NCI-H510A (cell line): Measurements from ENCODE around the gene PDZD4.
"Not testable (repeated sequence)": the region's sequence is repeated elsewhere in the genome, so short reads cannot be mapped to it uniquely, and the experiment has no call there.

ENCODE experiments used
- DNase-seq: peaks from one replicate; lab custom pipeline; 2025; lab: John Stamatoyannopoulos, UW

The PDZD4 gene

DNA sequence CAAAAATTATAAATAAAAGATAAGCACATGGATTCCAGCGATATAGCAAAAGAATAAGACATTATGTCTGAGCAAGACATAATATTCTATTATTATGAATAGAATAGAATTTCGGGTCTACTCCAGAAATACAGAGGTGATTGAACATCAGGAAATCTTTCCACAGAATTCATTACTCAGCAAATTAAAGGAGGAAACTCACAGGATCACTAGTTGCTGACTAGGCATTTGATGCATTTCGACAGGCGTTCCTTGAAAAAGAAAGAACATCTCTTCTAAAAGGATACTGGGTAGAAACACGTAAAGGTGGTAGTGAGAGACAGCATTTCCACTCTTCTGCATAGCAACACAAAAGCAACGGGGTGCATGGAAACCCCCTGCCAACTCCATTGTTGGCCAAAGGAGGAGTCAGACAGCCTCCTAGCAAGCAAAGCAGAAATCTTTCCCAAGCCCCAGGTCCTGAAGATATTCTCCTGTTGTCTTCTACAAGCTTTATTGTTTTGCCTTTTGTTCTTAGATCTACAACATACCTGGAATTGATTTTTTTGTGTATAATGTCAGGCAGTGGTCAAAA, 14.3 kb upstream of the PDZD4 start:
- DNase-seq = no peak

DNA sequence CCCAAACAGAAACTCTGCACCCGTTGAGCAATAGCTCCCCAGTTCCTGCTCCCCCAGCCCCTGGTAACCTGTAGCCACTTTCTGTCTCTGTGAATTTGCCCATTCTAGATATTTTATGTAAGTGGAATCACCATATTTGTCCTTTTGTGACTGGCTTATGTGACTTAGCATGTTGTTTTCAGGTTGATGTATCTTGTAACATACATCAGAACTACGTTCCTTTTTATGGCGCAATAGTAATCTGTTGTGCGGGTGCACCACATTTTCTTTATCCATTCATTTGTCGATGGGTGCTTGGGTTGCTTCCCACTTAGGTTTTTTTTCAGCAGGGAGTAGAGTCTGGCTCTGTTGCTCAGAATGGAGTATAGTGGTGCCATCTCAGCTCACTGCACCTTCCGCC, 6.6 kb upstream of the PDZD4 start:
- DNase-seq = no peak

DNA sequence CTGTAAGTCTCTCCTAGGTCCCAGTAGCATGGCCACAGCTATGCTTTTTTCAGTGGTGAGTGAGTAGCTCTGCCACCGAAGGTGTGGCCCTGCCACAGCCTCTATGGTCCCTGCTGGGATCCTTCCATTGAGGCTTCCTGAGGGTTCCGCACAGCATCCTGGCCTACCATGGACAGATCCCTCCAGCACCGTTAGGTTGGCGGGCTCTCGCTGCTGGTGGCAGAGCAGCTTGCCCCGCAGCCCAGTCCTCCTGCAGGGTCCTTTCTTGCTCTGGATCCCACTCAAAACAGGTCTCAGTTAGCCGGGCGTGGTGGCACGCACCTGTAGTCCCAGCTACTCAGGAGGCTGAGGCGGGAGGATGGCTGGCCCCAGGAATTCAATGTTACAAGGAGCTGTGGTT, 2.4 kb upstream of the PDZD4 start:
- DNase-seq = no peak

DNA sequence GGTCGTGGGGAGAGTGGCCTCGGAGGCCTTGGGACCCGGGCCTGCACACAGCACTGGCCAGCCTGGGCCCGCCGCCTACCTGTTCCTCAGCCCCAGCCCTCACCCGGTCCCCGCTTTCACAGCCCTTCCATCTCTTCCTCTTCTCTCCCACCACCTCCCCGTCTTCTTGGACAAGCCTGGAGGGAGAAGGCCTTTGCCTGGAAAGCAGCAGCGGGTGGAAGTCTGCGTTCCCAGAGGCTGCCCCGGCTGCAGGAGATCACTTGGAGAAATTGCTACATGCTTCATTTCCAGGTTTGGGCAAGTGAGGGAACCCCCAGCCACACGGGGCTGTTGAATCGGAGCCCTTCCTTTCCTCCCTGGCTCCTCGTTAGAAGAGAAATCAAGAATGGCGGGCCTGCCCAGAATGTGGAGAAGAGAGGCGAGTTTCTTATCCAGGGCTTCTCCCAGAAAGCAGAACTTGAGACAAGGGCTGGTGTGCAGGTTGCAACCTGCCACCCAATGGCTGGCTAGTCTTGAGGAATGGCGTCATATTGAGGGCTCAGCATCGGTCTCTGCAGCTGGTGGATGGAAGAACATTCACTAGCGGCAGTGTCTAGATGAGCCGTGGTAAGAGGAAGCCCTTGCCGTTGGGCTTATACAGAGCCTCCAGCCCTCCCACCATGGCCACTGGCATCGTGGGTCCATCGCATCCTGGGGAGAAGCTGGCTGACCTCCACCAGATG, 1.2 kb upstream of the PDZD4 start:
- DNase-seq = no peak

DNA sequence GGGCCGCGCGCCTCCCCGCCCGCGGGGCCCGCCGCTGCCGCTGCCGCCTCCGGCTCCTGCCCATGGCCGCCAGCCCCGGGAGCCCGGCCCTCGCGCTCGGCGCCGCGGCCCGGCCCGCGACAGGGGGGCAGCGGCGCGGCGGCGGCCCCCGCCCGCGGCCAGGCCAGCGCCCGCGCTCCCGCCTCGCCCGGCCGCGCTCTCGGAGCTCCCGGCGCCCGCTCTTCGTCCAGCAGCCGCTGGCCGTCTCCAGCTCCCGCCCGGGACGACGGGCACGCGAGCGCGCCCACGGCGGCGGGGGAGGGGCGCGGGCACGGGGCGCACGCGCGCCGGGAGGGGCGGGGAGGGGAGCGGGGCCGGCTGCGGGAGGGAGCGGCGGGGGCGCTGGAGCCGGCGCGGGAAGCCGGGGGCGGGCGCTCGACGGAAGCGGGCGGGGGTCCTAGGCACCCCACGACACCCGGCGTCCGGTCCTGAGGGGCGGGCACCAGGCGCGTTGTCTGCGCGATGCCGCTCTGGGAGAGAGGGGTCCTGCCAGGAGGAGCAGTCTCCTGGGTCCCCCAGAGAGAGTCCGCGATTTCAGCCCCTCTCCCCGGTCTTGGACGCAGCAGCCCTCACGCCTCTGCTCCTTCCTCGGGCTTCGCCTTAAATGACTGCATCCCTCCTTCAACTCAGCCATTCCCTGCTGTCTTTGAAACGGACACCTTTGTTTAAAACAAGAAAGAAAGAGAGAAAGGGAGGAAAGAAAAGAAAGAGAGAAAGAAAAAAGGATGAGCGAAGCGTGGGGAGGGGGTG, 490 bp upstream of the PDZD4 start:
- DNase-seq = no peak

DNA sequence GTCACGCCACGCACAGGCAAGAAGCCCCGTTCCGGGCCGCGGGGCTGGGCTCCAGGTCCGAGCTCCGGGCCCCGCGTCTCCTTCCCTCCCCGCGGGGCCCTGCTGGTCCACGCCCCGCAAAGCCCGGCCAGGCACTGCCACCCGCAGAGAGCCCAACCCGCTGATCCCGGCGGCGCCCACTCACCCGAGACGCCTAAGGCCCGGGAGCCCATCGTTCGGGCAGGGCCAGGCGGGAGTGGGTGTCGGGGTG, 870 bp downstream of the PDZD4 start:
- no peak for DNase-seq

DNA sequence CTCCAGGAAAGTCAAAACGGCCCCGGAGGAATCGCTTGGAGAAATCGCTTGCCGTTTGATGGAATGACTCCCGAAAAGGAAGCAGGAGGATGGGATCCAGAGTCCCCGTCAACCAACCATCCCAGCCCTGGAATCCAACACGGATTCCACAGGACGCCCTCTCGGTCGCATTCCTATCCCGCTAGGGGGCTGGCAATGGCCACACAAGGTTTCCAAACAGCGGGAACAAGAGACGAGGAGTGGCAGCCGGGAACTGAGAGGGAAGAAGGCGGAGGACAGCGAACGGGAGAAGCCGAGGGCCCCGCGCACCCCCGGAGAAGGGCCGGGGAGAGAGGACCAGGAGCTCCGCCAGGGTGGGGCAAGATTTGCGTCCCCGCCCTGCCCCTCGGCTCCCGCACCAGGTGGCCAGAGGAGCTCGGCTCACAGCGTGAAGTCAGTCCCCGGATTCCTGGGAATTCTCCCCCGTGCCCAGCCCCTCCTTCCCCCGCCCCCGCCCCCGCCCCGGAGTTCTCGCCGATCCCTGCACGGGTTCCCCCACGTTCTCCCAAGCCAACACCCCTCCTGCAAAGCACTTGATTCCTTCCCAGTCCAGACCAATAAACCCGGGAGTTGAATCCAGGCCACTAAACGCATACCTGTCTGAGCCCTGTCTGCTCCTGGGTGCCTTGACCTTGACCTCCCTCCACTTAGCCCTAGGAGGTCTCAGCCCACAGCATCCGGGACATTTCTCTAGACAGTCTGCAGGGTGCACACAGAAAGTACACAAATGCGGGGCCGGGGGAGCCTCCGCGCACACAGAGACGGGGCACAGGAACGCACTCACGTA, 1.4 kb downstream of the PDZD4 start:
- no peak for DNase-seq

DNA sequence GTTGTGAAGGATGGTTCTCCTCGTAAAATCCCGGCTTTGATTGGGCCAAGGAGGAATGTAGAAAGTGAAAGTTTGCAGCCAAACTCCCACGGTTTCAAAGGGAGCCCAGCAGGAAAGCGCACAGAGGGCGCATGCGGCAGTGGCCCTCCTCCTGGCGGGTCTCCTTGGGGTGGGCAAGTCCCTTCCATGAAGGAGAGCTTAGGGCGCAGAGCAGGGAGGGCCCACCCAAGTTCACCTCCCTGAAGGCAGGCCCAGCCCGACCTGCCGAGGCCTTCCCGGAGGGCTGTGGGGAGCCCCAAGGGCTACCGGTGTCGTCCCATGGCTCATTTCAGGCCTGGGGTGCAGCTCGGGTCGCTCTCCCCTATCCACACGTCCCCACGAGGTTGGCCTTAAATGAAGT, 2.0 kb downstream of the PDZD4 start:
- no peak for DNase-seq

DNA sequence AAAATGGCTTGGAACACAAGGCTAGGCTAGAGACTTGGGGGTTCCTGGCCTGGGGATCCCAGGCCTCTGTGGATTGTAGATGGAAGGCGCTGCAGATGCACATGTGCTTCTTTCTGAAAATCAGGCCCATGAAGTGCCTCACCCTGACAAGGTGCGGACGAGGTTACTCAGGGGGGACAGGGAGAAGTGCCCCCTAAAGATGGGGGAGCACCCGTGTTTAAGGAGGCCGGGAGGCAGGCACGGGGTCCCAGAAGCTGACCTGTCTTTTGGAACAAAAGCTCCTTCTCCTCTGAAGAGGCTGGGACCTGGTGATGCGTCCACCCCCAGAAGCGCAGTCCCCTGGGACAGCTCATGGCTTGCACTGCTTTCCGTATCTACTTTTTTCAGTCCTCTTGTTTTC, 2.4 kb downstream of the PDZD4 start:
- no peak for DNase-seq

DNA sequence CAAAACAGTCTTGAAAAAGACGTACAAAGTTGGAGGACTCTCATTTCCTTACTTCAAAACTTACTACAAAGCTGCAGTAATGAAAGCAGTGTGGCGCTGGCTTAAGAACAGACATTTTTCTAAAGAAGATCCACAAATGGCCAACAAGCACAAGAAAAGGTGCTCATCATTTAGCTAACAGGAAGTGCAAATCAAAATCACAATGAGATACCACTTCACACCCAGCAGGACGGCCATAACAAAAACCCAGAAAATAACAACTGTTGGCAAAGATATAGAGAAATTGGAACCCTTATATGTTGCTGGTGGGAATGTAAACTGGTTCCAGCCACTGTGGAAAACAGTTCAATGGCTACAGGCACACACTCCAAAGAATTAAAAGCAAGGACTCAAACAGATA, 3.3 kb downstream of the PDZD4 start:
- DNase-seq = no peak

DNA sequence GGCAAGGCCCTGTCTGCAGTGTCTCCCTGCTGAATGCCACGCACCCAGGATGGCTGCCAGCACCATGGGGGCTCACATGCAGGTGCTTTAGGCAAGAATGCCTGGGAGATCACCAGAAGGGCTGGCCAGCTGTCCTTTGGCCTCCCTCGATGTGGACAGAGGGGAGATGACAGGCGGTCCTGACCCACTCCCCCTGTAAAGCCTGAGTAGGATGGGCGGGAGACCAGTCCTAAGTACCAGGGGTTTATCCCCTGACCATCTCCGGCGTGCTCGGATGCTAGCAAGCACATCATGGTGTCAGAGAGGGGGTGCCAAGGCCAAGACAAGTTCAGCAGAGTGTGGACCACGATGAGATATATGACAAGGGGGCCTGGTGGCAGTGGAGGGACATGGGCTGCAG, 5.3 kb downstream of the PDZD4 start:
- DNase-seq = no peak

DNA sequence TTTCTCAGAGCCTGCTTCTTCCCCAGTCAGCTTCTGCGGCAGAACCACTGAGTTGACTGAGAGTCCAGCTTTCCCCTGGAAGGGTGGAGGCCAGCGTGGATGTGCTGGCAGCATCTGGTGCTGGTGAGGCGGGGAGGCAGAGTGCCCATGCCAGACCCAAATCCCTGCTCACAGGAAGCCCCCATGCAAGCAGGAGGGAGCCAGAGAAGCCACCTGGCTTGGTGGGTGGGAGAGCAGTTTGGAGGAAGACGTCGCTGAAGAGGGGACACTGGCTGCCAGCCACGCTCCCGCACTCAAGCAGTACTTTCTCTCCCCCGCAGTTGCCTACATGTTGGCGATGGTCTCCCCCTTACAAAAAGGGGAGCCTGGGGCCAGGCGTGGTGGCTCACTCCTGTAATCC, 6.0 kb downstream of the PDZD4 start:
- no peak for DNase-seq

DNA sequence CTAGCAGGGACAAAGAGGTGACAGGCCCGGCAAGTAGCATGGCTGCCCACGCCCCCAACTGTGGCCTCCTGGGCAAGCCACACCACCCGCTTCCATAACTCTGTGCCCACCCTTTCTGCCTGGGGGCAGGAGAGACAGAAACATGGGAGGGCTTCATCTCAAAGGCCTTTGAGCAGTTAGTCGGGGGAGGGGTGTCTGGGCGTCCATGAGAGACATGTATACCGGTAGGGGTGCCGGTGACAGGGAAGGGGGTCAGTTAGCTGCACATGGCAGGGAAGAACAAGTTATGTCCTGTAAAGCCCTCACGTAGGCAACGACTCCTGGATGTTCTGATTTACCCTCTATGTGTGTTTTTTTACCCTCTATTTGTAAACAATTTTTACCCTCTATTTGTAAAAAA, 9.3 kb downstream of the PDZD4 start:
- DNase-seq = no peak

DNA sequence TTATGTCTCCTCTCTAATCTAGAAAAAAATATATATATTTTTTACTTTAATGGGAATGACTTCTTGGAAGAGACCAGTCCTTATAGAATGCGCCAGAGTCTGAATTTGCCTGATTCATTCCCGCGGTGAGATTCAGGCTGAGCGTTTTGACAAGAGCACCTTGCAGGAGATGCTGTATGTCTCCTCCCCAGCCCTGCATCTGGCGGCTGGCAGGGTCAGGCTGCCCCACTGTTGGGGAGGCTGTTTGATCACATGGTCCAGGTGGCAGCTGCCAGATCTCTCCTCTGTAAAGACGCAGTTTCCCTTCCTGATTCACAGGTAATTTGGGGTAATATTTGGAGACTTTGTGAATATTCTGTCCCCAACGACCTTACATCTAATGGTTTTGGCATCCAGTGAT, 9.7 kb downstream of the PDZD4 start:
- DNase-seq = no peak

DNA sequence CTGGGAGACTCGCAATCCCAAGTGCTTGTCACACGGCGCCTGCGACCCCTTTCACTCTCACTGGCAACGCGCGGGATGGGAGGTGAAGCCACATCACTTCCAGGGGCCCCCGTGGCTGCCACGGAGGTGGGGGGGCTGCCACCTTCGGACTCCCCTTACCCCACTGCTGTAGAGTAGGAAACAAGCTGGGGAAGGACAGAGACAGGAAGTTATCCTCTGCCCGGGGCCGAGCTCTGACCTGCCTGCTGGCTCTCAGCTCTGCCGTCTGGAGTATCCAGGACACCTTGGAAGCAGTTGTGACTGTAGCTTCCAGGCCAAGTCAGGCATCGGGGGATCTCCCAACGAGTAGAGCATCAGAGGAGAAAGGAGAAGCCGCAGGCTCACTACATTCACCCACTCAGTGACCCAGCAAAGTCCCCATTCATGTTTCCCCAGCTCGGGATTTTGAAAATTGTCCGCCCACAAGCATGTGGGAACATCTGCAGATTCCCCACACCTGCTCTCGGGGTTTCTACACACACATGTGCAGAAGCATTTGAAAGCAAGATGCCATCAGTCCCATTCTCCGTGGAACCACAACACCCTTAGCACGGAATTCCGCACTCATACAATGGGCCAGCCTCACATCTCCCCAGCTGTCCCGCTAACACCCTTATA, 10.8 kb downstream of the PDZD4 start:
- DNase-seq = no peak

DNA sequence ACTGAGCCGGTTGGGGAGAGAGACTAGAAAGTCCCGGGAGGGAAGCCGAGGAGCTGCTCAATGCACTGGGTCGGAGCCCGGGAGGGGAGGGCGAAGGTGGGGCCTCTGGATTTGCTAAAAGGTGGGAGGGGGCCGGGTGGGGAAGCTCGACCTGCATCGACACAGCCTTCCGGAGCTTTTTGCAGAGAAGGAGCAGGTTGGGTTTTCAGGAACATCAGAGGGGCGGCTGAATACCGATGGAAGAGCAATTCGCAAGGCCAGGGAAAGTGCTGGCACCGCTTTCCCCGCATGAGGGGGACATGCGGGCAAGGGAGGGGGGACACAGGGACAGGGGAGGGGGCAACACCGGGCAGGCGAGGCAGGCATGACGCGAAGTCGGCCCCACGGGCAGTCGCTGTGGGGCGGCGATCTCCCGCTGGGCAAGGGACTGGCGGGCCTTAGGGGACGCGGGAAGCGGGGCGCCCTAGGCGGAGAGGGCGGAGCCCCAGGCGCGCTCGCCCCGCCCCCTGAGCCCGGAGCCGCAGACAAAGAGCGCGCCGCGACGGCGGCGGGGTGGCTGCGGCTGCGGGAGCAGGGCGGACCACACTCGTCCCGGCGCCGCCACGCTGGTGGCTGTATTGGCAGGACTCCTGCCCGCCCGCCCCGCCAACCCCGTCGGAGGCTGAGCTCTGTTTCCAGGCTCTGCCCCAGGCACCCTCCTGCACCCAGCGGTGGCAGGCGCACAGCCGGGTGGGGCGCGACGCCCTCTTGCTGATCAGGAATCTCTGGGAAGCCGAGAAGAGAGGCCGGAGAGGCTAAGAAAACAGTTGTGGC, 11.6 kb downstream of the PDZD4 start:
- no peak for DNase-seq

DNA sequence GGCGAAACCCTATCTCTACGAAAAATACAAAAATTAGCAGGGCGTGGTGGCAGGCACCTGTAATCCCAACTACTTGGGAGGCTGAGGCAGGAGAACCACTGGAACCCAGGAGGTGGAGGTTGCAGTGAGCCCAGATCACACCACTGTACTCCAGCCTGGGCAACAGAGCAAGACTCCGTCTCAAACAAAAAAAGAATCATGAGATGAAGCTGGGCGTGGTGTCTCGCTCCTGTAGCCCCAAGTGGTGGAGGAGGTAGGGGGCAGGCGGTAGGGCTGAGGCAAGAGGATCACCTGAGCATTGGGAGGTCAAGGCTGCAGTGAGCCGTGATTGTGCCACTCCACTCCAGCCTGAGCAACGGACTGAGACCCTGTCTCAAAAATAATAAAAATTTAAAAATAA, 12.3 kb downstream of the PDZD4 start:
- DNase-seq = not testable (repeated sequence)

DNA sequence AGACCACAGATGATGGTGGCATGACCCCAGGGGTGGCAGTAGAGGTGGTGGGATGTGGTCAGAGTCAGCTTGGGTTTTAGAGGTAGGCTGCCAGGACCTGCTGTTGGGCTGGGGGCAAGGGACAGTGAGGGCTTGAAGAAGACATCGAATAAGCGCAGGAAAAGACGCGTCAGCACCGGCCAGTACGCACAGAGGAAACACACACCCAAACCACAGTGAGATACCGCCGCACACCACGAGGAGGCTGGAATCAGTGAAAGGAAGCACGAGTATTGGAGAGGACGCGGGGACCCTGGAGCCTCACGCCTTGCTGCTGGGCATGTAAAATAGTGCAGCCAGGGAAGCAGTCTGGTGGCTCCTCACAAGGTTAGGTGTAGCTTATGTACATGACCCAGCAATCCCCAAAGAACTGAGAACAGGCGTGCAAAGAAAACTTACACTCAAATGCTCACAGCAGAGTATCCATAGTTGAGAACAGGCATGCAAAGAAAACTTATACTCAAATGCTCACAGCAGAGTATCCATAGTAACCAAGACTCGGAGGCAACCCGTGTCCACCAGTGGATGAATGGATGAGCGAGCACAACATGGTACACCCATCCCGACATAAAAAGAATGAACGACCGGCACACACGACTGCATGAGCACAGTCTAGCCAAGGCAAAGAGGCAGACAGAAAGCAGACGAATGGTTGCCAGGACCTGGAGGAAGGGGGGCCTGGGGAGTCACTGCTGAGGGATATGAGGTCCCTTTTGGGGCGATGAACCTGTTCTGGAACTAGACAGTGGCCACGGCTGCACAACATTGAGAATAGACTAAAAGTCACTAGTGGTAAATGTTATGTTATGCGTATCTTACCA, 13.3 kb downstream of the PDZD4 start:
- no peak for DNase-seq

DNA sequence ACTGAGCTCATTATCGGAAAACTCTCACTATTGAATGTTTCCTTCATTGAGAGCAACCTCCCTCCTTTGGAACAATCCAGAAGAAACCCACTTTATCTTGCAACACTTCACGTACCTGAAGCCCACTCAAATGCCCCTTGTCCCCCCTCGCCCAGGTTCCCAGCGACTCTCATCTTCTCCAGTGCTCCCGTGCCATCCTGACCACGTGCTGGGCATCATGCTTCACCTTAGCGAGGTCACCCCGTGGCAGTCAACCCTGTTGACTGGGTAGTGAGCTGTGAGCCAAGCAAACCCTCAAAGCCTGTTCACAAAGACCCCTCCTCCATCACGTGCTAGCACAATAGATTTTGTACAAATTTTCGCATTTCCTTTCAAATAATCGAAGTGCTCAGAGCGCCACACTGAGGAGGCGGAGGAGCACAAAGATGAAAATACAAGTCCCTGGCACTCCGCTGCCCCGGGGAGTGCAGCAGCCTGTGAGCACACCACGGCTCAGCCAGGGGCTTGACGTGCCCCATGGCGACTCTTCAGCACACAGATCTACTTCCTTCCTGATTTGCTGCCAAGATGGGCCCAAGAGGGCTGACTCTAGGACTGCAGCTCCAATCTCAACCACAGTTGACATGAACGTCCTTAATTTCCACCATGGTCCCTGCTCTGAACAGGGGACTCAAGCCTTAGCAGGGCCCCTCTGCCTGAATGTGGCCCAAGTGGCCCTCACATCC, 15.6 kb downstream of the PDZD4 start:
- no peak for DNase-seq

DNA sequence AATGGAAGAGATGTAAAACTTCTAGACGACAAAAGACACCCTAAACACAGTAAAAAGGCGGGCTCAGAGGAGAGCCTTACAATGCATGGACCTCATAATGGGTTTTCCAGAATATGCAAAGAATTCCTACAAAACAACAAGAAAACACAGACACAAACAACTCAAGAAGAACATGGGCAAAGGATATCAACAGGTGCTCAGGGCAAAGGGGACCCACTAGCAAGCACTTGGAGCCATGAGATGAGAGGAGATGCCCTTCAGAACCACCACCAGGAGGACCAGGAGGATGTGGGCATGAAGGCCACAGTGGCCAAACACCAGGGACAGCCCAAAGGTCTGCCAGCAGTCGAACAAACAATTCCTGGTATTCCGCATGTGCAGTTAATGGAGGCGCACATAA, 17.2 kb downstream of the PDZD4 start:
- DNase-seq = no peak
